Activated CD8-positive, alpha-beta T cell treated with anti-CD3 and anti-CD28 coated beads for 36 hours (primary cell): Measurements from ENCODE around the gene STAC2. TPM values are rescaled to one million over a fixed set of nuclear protein-coding genes. Genes with fewer than 3 reads are reported as not detected.
A peak's percentile ranks its signal among the peaks of the same experiment; 100 is the strongest.

Experiments used
- ATAC-seq: fragments of 200-7000 bp; cut with Tn5 transposase; one replicate; pipeline ENCODE4 v1.10.0; 2021; ENCODE audit warnings: mild to moderate bottlenecking, moderate library complexity
- CTCF ChIA-PET: fragments of 350-600 bp; sonication (Branson Sonifier 250); formaldehyde crosslinking; loops from one replicate; lab custom pipeline; 2021; ENCODE audit warnings: antibody characterized with exemption; lab: Charles Lee
- POLR2A ChIA-PET: fragments of 350-600 bp; sonication (Branson Sonifier 250); formaldehyde crosslinking; loops from one replicate; lab custom pipeline; 2021; ENCODE audit warnings: antibody characterized with exemption; lab: Charles Lee
- DNase-seq: peaks from one replicate; pipeline ENCODE4 v3.0.0-alpha.2; 2020
- H3K27ac Mint-ChIP-seq: one replicate; pipeline ENCODE4 v1.8.0; 2021; ENCODE audit warnings: mild to moderate bottlenecking, mixed read lengths
- H3K27me3 Mint-ChIP-seq: one replicate; pipeline ENCODE4 v1.8.0; 2021; ENCODE audit warnings: mixed read lengths
- H3K36me3 Mint-ChIP-seq: one replicate; pipeline ENCODE4 v1.8.0; 2021; ENCODE audit warnings: low read depth, mixed read lengths
- H3K4me1 Mint-ChIP-seq: one replicate; pipeline ENCODE4 v1.8.0; 2021; ENCODE audit warnings: low read depth, mixed read lengths
- H3K4me3 Mint-ChIP-seq: one replicate; pipeline ENCODE4 v1.8.0; 2021; ENCODE audit warnings: mild to moderate bottlenecking, moderate library complexity, mixed read lengths
- H3K9me3 Mint-ChIP-seq: one replicate; pipeline ENCODE4 v1.8.0; 2021; ENCODE audit warnings: mixed read lengths
- intact Hi-C: fragments of 100-400 bp; cut with micrococcal nuclease; formaldehyde crosslinking; loops from one replicate; pipeline ENCODE4 v1.10.0; 2022
- total RNA-seq, 2 experiments: library from RNA; stranded (reverse); gene quantifications; one replicate each; pipeline ENCODE4 v1.2.3, GENCODE V29; 2021
- TF ChIP-seq, protein P1 (sequence below): fragments of 200-600 bp; IDR thresholded peaks from one replicate; pipeline ENCODE4 v1.8.0; 2022; ENCODE audit warnings: antibody characterized with exemption, mild to moderate bottlenecking

The STAC2 gene
- total RNA-seq, 2 experiments from 2014 or later = 0.47 to 0.56 TPM

DNA sequence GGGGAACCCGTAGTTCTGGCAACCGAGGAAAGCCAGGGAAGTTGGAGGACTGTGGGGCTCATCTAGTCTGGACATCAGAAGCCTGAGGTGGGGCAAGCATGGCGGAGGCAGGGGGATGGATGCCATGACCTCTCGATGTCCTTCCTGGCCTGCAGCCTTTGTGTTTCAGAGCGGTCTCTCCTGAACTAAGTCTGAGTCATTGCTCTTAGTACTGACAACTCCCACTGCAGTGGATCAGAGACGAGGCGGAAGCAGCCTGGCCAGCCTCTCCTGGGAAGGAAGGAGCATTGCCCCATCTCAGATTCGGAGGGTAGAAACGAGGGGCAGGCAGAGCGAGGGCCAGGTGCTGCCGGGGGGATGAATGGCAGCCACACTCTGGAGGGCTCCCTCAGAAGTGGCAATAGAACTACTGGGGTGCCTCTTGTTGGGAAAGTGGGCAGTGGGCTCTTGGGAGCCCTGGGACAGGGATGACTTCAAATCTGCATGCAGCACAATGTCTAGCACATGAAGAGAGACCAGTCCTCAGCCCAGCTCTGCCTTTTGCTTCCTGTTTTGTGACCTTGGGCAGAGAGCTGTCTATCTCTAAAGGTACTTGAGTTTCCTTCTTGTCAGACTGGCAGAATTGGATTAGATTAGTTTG is 3.6 kb upstream of the STAC2 start:
- CTCF ChIA-PET = interaction anchor here (5.1 to 10.9 kb wide), 2 partner anchors 16 to 18 kb away, joined by 37 to 516 read pairs; partner anchors contain the start of gene RPL19

DNA sequence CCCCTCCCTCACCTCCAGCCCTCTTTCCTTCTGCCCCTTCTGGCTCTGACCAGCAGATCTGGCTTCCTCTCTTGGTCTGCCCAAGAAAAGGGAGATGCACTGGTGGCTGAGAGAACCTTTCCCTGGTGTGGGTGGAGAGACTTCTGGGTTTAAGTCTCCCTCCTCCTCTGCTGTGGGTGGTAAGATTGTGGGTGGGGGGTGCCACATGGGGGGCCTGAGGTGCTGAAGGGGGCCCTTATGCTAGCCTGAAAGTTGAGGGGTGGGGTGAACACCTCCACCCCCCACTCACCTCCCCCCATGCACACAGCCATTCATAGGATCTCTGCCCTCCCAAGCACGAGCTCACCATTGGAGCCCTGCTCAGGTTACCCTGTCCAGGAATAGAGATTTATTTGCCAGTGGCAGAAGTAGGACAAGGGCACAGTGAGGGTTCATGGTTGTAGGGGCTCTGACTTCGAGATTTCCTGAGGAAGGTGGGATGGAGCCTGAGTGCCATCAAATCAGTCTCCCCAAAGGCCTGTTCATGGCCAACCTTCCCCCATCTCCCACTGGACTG is 1.7 kb upstream of the STAC2 start:
- Mint-ChIP-seq H3K4me3 (no peak overlapping the region), H3K36me3 (no peaks in the 10 kb centered on the region), H3K4me1 (peaks cover 20% of the 10 kb centered on the region), H3K27me3 (peaks cover 31% of the 10 kb centered on the region), H3K9me3 (no peaks in the 10 kb centered on the region), H3K27ac (no peak overlapping the region)
- ATAC-seq (no peak), DNase-seq (no peak)
- TF ChIP-seq, protein P1, sequence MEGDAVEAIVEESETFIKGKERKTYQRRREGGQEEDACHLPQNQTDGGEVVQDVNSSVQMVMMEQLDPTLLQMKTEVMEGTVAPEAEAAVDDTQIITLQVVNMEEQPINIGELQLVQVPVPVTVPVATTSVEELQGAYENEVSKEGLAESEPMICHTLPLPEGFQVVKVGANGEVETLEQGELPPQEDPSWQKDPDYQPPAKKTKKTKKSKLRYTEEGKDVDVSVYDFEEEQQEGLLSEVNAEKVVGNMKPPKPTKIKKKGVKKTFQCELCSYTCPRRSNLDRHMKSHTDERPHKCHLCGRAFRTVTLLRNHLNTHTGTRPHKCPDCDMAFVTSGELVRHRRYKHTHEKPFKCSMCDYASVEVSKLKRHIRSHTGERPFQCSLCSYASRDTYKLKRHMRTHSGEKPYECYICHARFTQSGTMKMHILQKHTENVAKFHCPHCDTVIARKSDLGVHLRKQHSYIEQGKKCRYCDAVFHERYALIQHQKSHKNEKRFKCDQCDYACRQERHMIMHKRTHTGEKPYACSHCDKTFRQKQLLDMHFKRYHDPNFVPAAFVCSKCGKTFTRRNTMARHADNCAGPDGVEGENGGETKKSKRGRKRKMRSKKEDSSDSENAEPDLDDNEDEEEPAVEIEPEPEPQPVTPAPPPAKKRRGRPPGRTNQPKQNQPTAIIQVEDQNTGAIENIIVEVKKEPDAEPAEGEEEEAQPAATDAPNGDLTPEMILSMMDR = no peak
- ChIA-PET CTCF (interaction anchor here (1.1 to 1.9 kb wide), 3 partner anchors 11 to 21 kb away, joined by 3 to 6 read pairs (median 3); no protein-coding TSS in a partner anchor), POLR2A (interaction anchor here (0.8 to 1.1 kb wide), 2 partner anchors 18 to 21 kb away, joined by 3 to 6 read pairs; no protein-coding TSS in a partner anchor)
- intact Hi-C loops = no loop called here

More for the DNA sequence above, 3.6 kb upstream of the STAC2 start:
- peaks cover 23% of the 10 kb centered on the region for H3K27me3 Mint-ChIP-seq
- ATAC-seq = no peak
- no peaks in the 10 kb centered on the region for H3K9me3 Mint-ChIP-seq
- intact Hi-C loops = no loop called here
- H3K36me3 Mint-ChIP-seq = no peaks in the 10 kb centered on the region
- H3K4me1 Mint-ChIP-seq = peaks cover 20% of the 10 kb centered on the region
- POLR2A ChIA-PET = no interaction called here
- no peak overlapping the region for H3K4me3 Mint-ChIP-seq
- no peak for DNase-seq
- H3K27ac Mint-ChIP-seq = no peak overlapping the region
- TF ChIP-seq, protein P1 = no peak

DNA sequence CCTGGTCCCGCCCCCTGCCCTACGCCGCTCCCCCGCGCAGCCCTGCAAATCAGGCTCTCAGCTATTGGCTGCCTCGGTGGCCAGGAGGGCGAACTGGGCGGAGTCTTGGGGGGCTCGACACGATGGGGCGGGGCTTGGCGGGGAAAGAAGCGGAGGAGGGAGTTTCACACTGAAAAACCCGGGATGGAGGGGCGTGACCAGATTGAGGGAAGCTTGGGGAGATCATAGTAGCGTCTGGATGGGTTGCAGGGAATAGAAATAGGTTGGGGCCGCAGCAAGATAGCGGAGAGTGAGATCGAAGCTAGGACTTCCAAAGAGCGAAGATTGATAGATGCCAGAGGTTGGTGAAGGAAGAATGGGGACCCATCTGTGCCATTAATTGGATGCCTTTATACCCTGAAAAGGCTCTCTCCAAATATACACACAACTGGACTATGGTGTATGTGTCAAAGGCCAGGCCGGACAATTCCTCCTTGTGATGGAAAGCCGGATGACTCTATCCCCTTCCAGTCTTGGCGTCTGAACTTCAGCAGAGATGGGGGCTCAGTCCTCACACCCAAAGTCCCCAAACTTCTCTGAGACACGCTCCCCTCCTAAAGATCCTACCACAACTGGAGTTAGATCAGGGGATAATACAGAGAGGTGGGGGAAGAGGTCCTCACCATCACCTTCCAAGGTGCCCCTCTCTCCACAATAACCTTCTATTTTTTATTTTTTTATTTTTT is 376 bp upstream of the STAC2 start:
- ChIA-PET CTCF (interaction anchor here (0.8 to 1.2 kb wide), 4 partner anchors 17 to 61 kb away, joined by 3 to 8 read pairs (median 4); no protein-coding TSS in a partner anchor), POLR2A (interaction anchor here (1.0 to 1.3 kb wide), 2 partner anchors 22 to 26 kb away, joined by 3 to 4 read pairs; partner anchors contain the start of gene RPL19)
- Mint-ChIP-seq H3K4me1 (peaks cover 10% of the 10 kb centered on the region), H3K27me3 (peaks cover 29% of the 10 kb centered on the region), H3K36me3 (no peaks in the 10 kb centered on the region), H3K9me3 (no peaks in the 10 kb centered on the region), H3K27ac (no peak overlapping the region), H3K4me3 (peak overlapping the region; percentile 76)
- DNase-seq (peak; percentile 84), ATAC-seq (peak; percentile 96)
- intact Hi-C loops = no loop called here
- TF ChIP-seq, protein P1 = no peak

DNA sequence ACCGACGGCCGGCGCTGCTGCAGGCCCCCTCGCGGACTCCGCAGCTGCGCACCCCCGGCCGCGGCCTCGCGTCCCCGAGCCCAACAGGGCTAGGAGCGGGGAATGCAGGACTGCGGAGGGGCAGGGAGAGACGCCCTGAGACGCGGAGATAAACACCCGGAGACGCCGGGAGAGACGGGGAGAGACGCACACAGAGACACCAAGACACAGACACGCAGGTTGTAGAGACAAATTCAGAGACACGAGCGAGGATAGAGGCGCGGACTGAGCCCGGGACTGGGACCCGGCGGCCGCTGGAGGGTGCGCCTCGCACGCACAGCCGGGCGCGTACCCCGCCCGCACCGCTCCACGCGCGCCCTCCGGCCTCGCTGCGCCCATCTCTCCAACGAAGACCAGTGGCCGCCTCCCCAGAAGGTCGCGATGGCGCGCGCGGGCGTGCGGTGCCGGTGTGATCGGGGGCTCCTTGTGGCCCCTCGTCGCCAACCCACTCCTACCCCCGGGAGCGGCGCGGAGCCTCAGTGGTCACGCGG is 902 bp downstream of the STAC2 start:
- TF ChIP-seq, protein P1 = no peak

More for the DNA sequence above, 902 bp downstream of the STAC2 start:
- ATAC-seq (no peak), DNase-seq (no peak)
- Mint-ChIP-seq H3K4me3 (peak overlapping the region; percentile 42), H3K27me3 (peaks cover 29% of the 10 kb centered on the region), H3K4me1 (peaks cover 10% of the 10 kb centered on the region), H3K27ac (no peak overlapping the region), H3K36me3 (no peaks in the 10 kb centered on the region), H3K9me3 (no peaks in the 10 kb centered on the region)
- intact Hi-C loops = no loop called here
- ChIA-PET POLR2A (interaction anchor here (0.5 kb wide), 1 partner anchor 327 kb away, joined by 3 read pairs; no protein-coding TSS in a partner anchor), CTCF (interaction anchor here (27.4 kb wide), 1 partner anchor 10 kb away, joined by 516 read pairs; no protein-coding TSS in a partner anchor)
